A673 (cell line): ENCODE data around the gene CMC1.

Experiments
- EZH2 ChIP-seq: fragments of 200-600 bp; sonication (generic); IDR thresholded peaks from 2 replicates; pipeline ENCODE4 v1.6.1; 2017; ENCODE audit warnings: borderline replicate concordance, low read depth, mild to moderate bottlenecking, mixed read lengths, antibody characterized with exemption, low read length; ENCODE audit not compliant: poor library complexity, severe bottlenecking
- TF ChIP-seq, protein P1 (sequence below): fragments of 300-800, 200-600 bp; sonication (generic); conservative IDR thresholded peaks from 2 replicates; pipeline ENCODE4 v1.5.1; 2017; ENCODE audit warnings: low read depth, mild to moderate bottlenecking, antibody characterized with exemption, low read length, moderate library complexity, mixed read lengths

DNA sequence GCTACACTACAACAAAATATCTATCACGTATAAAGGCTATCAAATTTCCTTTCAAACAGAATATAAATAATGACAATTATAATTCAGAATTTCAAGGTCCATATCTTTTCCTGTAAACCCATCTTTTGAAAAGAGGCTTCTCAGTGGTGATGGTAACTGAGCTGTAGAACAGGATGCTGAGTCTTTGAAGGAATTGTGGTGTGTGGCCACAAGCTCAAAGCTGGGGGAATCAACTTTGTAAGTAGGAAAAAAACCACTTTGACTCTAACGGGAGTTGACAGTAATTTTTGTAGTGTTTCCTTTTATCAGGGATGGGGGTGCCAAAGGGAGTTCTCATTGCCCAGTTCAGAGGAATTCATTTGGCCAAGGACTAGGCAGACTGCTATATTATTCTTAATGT, 93.8 kb downstream of the CMC1 start:
- TF ChIP-seq, protein P1, sequence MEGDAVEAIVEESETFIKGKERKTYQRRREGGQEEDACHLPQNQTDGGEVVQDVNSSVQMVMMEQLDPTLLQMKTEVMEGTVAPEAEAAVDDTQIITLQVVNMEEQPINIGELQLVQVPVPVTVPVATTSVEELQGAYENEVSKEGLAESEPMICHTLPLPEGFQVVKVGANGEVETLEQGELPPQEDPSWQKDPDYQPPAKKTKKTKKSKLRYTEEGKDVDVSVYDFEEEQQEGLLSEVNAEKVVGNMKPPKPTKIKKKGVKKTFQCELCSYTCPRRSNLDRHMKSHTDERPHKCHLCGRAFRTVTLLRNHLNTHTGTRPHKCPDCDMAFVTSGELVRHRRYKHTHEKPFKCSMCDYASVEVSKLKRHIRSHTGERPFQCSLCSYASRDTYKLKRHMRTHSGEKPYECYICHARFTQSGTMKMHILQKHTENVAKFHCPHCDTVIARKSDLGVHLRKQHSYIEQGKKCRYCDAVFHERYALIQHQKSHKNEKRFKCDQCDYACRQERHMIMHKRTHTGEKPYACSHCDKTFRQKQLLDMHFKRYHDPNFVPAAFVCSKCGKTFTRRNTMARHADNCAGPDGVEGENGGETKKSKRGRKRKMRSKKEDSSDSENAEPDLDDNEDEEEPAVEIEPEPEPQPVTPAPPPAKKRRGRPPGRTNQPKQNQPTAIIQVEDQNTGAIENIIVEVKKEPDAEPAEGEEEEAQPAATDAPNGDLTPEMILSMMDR: no peak
- no peak for TF ChIP-seq EZH2
